NCI-H1417 treated with DMSO at 0.1 percent for 48 hours (cell line): ENCODE results near the gene SNCG.
"Not testable (repeated sequence)": the region's sequence is repeated elsewhere in the genome, so short reads cannot be mapped to it uniquely, and the experiment has no call there.

Source experiments
- DNase-seq: peaks from one replicate; lab custom pipeline; 2025; lab: John Stamatoyannopoulos, UW

Gene SNCG

GRCh38 chr10:86945361-86946212, 12.8 kb upstream of the SNCG start:
- DNase-seq, result no peak

GRCh38 chr10:86946213-86947155, 11.9 kb upstream of the SNCG start:
- no peak for DNase-seq

- not testable (repeated sequence) for DNase-seq
Measured at GRCh38 chr10:86947806-86948205, 10.6 kb upstream of the SNCG start.

GRCh38 chr10:86950349-86950748, 8.1 kb upstream of the SNCG start:
- DNase-seq, result no peak

GRCh38 chr10:86951184-86951761, 7.1 kb upstream of the SNCG start:
- DNase-seq, result no peak

GRCh38 chr10:86952106-86952505, 6.3 kb upstream of the SNCG start:
- DNase-seq, result no peak

GRCh38 chr10:86952697-86953096, 5.7 kb upstream of the SNCG start:
- DNase-seq, result not testable (repeated sequence)

GRCh38 chr10:86953747-86954680, 4.4 kb upstream of the SNCG start:
- DNase-seq, result no peak

GRCh38 chr10:86954681-86955500, 3.5 kb upstream of the SNCG start:
- no peak for DNase-seq

GRCh38 chr10:86955501-86956194, 2.8 kb upstream of the SNCG start:
- no peak for DNase-seq

- no peak for DNase-seq
Measured at GRCh38 chr10:86956195-86956847, 2.1 kb upstream of the SNCG start.

- DNase-seq, result no peak
Measured at GRCh38 chr10:86956848-86957448, 1.5 kb upstream of the SNCG start.

- no peak for DNase-seq
Measured at GRCh38 chr10:86957471-86958115, 806 bp upstream of the SNCG start, which contains the start of gene MMRN2. MMRN2 (minus strand) TSS chr10:86957615; CDS start chr10:86957541, 74 bp downstream.

GRCh38 chr10:86958901-86959736, 720 bp downstream of the SNCG start:
- DNase-seq, result no peak

- no peak for DNase-seq
Measured at GRCh38 chr10:86959737-86960002, 1.3 kb downstream of the SNCG start.

- no peak for DNase-seq
Measured at GRCh38 chr10:86960003-86960862, 1.8 kb downstream of the SNCG start.
